Neural progenitor cell (in vitro differentiated cells): ENCODE measurements around the gene OR10G7.

Experiments
- EZH2 ChIP-seq: fragments of 200-600 bp; sonication (generic); IDR thresholded peaks from 2 replicates; pipeline ENCODE4 v1.6.1; 2017; ENCODE audit warnings: antibody characterized with exemption, mild to moderate bottlenecking, moderate library complexity
- TF ChIP-seq, protein P1 (sequence below): fragments of 200-600 bp; sonication (generic); IDR thresholded peaks from 2 replicates; pipeline ENCODE4 v1.5.1; 2017; ENCODE audit warnings: antibody characterized with exemption, mild to moderate bottlenecking

DNA sequence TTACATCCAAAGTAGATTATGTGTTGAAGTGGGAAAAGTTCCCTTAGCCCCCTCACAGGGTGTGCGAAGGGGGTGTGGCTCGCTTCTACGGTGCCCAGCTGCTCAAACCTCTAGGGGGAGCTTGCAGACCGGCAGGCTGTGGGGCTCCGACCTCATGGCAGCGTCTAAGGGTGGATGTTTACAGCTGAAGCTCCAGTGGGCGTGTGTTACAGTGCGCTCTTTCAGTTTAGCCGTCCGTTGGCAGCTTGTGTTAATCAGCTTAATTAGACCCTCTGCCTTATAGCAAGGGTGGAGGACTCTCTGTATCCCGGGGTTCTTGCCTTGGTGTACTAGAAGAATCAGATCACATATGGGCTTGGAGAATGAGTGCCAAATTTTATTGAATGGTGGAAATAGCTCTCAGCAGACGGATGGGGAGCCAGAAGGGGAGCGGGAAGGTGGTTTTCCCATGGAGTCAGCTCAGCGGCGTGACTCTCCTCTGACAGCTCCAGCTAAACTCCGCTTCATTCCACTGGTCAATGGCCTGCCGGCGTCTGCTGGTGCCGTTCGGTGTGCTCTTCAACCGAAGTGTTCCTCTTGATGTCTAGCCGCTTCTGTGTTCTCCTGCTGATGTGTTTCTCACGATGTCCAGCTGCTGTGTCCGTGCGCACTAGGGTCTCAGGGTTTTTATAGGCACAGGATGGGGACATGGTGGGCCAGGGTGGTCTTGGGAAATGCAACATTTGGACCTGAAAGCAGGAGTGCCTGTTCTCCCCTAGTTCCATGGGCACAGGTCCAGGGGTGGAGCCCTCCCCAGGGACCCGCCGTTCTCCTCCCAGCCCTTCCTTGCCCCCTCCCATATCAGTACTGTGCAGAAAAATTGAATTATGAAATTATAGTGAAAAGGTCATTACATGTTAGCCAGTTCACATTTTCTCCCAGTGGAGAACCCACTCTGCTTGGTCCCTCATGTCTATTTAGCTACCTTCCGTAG lies 28.6 kb upstream of the OR10G7 start:
- TF ChIP-seq, protein P1, sequence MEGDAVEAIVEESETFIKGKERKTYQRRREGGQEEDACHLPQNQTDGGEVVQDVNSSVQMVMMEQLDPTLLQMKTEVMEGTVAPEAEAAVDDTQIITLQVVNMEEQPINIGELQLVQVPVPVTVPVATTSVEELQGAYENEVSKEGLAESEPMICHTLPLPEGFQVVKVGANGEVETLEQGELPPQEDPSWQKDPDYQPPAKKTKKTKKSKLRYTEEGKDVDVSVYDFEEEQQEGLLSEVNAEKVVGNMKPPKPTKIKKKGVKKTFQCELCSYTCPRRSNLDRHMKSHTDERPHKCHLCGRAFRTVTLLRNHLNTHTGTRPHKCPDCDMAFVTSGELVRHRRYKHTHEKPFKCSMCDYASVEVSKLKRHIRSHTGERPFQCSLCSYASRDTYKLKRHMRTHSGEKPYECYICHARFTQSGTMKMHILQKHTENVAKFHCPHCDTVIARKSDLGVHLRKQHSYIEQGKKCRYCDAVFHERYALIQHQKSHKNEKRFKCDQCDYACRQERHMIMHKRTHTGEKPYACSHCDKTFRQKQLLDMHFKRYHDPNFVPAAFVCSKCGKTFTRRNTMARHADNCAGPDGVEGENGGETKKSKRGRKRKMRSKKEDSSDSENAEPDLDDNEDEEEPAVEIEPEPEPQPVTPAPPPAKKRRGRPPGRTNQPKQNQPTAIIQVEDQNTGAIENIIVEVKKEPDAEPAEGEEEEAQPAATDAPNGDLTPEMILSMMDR: peak; percentile 74
- no peak for TF ChIP-seq EZH2
